Neutrophil (primary cell): ENCODE data around the gene GSTM2.

Source experiments
- H3K27ac ChIP-seq: fragments of 200-600 bp; sonication (generic); 2 replicates; pipeline ENCODE4 v1.5.1; 2016; ENCODE audit warnings: mild to moderate bottlenecking, moderate library complexity
- H3K27me3 ChIP-seq: fragments of 200-600 bp; sonication (generic); 2 replicates; pipeline ENCODE4 v1.6.0; 2016; ENCODE audit warnings: mild to moderate bottlenecking
- H3K36me3 ChIP-seq: fragments of 200-600 bp; sonication (generic); 2 replicates; pipeline ENCODE4 v1.5.1; 2017
- H3K4me1 ChIP-seq, 2 experiments: fragments of 200-600 bp in 1 of 2; sonication (generic) in 1 of 2; 1 replicate in 1 of 2; 2 replicates in 1 of 2; pipeline versions ENCODE4 v1.5.1 to v1.6.1; 2013 to 2016; ENCODE audit warnings: low read depth in 1 of 2, low read length in 1 of 2, mild to moderate bottlenecking in 1 of 2, moderate library complexity in 1 of 2; ENCODE audit not compliant: control insufficient read depth in 1 of 2, insufficient read depth in 1 of 2
- H3K4me3 ChIP-seq, 2 experiments: fragments of 200-600 bp in 1 of 2; sonication (generic) in 1 of 2; 1 replicate in 1 of 2; 2 replicates in 1 of 2; pipeline ENCODE4 v1.5.1; 2013 to 2016; ENCODE audit warnings: low read depth in 1 of 2, low read length in 1 of 2, mild to moderate bottlenecking in 1 of 2, moderate library complexity in 1 of 2
- H3K9me3 ChIP-seq: fragments of 200-600 bp; sonication (generic); 2 replicates; pipeline ENCODE4 v1.5.1; 2016
- CTCF ChIP-seq: fragments of 200-600 bp; sonication (generic); IDR thresholded peaks from 2 replicates; pipeline ENCODE4 v1.5.1; 2016; ENCODE audit warnings: antibody characterized with exemption

Gene GSTM2

GRCh38 chr1:109621379-109622136 lies 46.3 kb upstream of the GSTM2 start:
- Histone ChIP-seq H3K4me3 (peak overlapping the region; percentile 92 to 98), H3K27ac (peak overlapping the region; percentile 97), H3K4me1 (peaks cover 68 to 71% of the 10 kb centered on the region in 2 experiments), H3K27me3 (no peaks in the 10 kb centered on the region), H3K36me3 (peaks cover 20% of the 10 kb centered on the region), H3K9me3 (no peaks in the 10 kb centered on the region)
- no peak for TF ChIP-seq CTCF

GRCh38 chr1:109622137-109622892 lies 45.5 kb upstream of the GSTM2 start:
- Histone ChIP-seq H3K36me3 (peaks cover 28% of the 10 kb centered on the region), H3K27me3 (no peaks in the 10 kb centered on the region), H3K4me3 (peak overlapping the region; percentile 92 to 98), H3K9me3 (no peaks in the 10 kb centered on the region), H3K27ac (peak overlapping the region; percentile 97), H3K4me1 (peaks cover 61 to 63% of the 10 kb centered on the region in 2 experiments)
- TF ChIP-seq CTCF = no peak

- TF ChIP-seq CTCF = no peak
- H3K4me1 ChIP-seq = peaks cover 55 to 58% of the 10 kb centered on the region in 2 experiments
- peak overlapping the region; percentile 92 to 98 for H3K4me3 ChIP-seq
- peaks cover 33% of the 10 kb centered on the region for H3K36me3 ChIP-seq
- peak overlapping the region; percentile 97 for H3K27ac ChIP-seq
- H3K27me3 ChIP-seq = no peaks in the 10 kb centered on the region
- H3K9me3 ChIP-seq = no peaks in the 10 kb centered on the region
Measured at GRCh38 chr1:109622895-109623294, 45.0 kb upstream of the GSTM2 start.

- peaks cover 41% of the 10 kb centered on the region for H3K36me3 ChIP-seq
- TF ChIP-seq CTCF = no peak
- no peaks in the 10 kb centered on the region for H3K27me3 ChIP-seq
- peak overlapping the region; percentile 92 to 98 for H3K4me3 ChIP-seq
- H3K4me1 ChIP-seq = peaks cover 47 to 50% of the 10 kb centered on the region in 2 experiments
- H3K27ac ChIP-seq = peak overlapping the region; percentile 97
- no peaks in the 10 kb centered on the region for H3K9me3 ChIP-seq
Measured at GRCh38 chr1:109623601-109624161, 44.2 kb upstream of the GSTM2 start.

- Histone ChIP-seq H3K9me3 (no peaks in the 10 kb centered on the region), H3K27me3 (no peaks in the 10 kb centered on the region), H3K4me3 (peak overlapping the region; percentile 92 to 98), H3K4me1 (peaks cover 40 to 43% of the 10 kb centered on the region in 2 experiments), H3K36me3 (peaks cover 48% of the 10 kb centered on the region), H3K27ac (peak overlapping the region; percentile 97)
- no peak for TF ChIP-seq CTCF
Measured at GRCh38 chr1:109624201-109625010, 43.5 kb upstream of the GSTM2 start.
